Measurements from ENCODE around the gene SCMH1.

DNA sequence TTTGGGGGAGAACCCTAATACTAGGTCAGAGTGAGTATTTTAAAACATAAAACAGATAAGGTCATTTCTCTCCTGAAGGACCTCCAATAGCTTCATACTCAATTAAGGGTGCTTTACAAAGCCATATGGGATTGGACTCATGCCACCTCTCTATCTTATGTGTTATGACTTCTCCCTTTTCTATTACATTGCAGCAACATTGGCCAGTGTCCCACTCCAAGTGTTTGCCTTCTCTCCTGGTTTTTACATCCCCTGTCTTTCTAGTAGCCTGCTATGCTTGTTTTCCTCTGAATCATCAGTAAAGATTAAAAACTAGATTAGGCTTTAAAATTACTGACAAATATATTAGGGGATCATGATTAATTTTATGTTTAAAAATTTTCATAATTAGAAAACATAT is 66.6 kb downstream of the SCMH1 start:
- TF ChIP-seq POLR2A (IDR thresholded peaks at IDR 0.05) (no peak), CTCF (IDR thresholded peaks at IDR 0.05) (no peak)
